Upper lobe of right lung (tissue), 1 donor: ENCODE data around the gene CCNT1. TPM values are rescaled to one million over a fixed set of nuclear protein-coding genes. Genes with fewer than 3 reads are reported as not detected.

Experiments
- ATAC-seq: fragments of 200-7000 bp; cut with Tn5 transposase; one replicate; pipeline ENCODE4 v1.9.1; 2020; ENCODE audit warnings: mild to moderate bottlenecking, moderate library complexity
- DNase-seq: peaks from one replicate; pipeline ENCODE4 v3.0.0-alpha.2; 2020
- H3K27ac ChIP-seq: fragments of 200-600 bp; one replicate; pipeline ENCODE4 v1.8.0; 2022
- H3K27me3 ChIP-seq: fragments of 200-600 bp; one replicate; pipeline ENCODE4 v1.8.0; 2022; ENCODE audit warnings: mild to moderate bottlenecking
- H3K36me3 ChIP-seq: fragments of 200-600 bp; one replicate; pipeline ENCODE4 v1.8.0; 2022
- H3K4me1 ChIP-seq: fragments of 200-600 bp; one replicate; pipeline ENCODE4 v1.8.0; 2022
- H3K4me3 ChIP-seq: fragments of 200-600 bp; one replicate; pipeline ENCODE4 v1.8.0; 2022; ENCODE audit warnings: mild to moderate bottlenecking
- H3K9me3 ChIP-seq: fragments of 200-600 bp; one replicate; pipeline ENCODE4 v1.8.0; 2022
- intact Hi-C: fragments of 100-400 bp; cut with DNase I; formaldehyde crosslinking; loops from one replicate; pipeline ENCODE4 v1.11.0; 2022
- total RNA-seq: library from RNA; stranded (reverse); fragmentation: NEBNext Ultra II Directional; extraction: Animal tissue kit (Norgen Biotek cat#: 25700); gene quantifications from one replicate; pipeline ENCODE4 v1.2.1, GENCODE V29; 2021
- TF ChIP-seq, protein P1 (sequence below): fragments of 200-600 bp; IDR thresholded peaks from one replicate; pipeline ENCODE4 v1.8.0; 2022; ENCODE audit warnings: antibody characterized with exemption
- donor health status: DM: no; HTN: yes; CAD: no; lungs with severe emphysema.

CCNT1 gene
- total RNA-seq, 1 donor from 2014 or later = 31.2 TPM

GRCh38 chr12:48696626-48697025 is 19.9 kb downstream of the CCNT1 start:
- Histone ChIP-seq H3K9me3 (no peaks in the 10 kb centered on the region), H3K4me3 (no peak overlapping the region), H3K36me3 (peaks cover 96% of the 10 kb centered on the region), H3K27ac (no peak overlapping the region), H3K27me3 (no peaks in the 10 kb centered on the region), H3K4me1 (peaks cover under 1% of the 10 kb centered on the region)
- TF ChIP-seq, protein P1, sequence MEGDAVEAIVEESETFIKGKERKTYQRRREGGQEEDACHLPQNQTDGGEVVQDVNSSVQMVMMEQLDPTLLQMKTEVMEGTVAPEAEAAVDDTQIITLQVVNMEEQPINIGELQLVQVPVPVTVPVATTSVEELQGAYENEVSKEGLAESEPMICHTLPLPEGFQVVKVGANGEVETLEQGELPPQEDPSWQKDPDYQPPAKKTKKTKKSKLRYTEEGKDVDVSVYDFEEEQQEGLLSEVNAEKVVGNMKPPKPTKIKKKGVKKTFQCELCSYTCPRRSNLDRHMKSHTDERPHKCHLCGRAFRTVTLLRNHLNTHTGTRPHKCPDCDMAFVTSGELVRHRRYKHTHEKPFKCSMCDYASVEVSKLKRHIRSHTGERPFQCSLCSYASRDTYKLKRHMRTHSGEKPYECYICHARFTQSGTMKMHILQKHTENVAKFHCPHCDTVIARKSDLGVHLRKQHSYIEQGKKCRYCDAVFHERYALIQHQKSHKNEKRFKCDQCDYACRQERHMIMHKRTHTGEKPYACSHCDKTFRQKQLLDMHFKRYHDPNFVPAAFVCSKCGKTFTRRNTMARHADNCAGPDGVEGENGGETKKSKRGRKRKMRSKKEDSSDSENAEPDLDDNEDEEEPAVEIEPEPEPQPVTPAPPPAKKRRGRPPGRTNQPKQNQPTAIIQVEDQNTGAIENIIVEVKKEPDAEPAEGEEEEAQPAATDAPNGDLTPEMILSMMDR = no peak
- intact Hi-C loops = no loop called here
- ATAC-seq (no peak), DNase-seq (no peak)

GRCh38 chr12:48695859-48696258 is 20.6 kb downstream of the CCNT1 start:
- Histone ChIP-seq H3K36me3 (peaks cover 89% of the 10 kb centered on the region), H3K4me1 (peaks cover 8% of the 10 kb centered on the region), H3K4me3 (no peak overlapping the region), H3K9me3 (no peaks in the 10 kb centered on the region), H3K27me3 (no peaks in the 10 kb centered on the region), H3K27ac (no peak overlapping the region)
- DNase-seq = no peak
- TF ChIP-seq, protein P1 = no peak
- intact Hi-C loops = no loop called here
- no peak for ATAC-seq

GRCh38 chr12:48694038-48694437 is 22.5 kb downstream of the CCNT1 start:
- Histone ChIP-seq H3K27me3 (no peaks in the 10 kb centered on the region), H3K9me3 (no peaks in the 10 kb centered on the region), H3K4me1 (peaks cover 12% of the 10 kb centered on the region), H3K27ac (no peak overlapping the region), H3K36me3 (peaks cover 83% of the 10 kb centered on the region), H3K4me3 (no peak overlapping the region)
- DNase-seq (no peak), ATAC-seq (no peak)
- intact Hi-C loops = no loop called here
- TF ChIP-seq, protein P1 = no peak

DNA sequence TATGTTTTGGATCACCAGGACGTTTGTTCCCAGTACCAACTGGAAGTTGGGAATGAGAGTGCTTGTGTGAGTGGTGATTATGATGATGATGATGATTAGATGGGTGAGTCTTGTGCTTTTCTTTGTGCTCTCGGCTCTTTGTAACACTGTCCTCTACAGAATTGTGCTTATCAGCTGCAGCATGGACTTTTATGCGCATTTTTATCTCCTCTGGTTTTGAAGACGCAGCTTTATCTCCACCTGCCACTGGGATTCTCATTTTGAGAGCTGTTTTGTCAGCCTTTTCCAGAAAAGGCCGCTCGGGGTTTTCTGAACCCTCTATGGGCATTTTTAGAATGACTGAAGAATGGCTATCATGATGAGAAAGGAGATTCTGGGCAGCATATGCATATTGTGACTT is 22.9 kb downstream of the CCNT1 start:
- Histone ChIP-seq H3K4me3 (no peak overlapping the region), H3K27ac (no peak overlapping the region), H3K27me3 (no peaks in the 10 kb centered on the region), H3K4me1 (peaks cover 12% of the 10 kb centered on the region), H3K9me3 (no peaks in the 10 kb centered on the region), H3K36me3 (peaks cover 83% of the 10 kb centered on the region)
- TF ChIP-seq, protein P1 = no peak
- DNase-seq (no peak), ATAC-seq (no peak)
- intact Hi-C loops = no loop called here

DNA sequence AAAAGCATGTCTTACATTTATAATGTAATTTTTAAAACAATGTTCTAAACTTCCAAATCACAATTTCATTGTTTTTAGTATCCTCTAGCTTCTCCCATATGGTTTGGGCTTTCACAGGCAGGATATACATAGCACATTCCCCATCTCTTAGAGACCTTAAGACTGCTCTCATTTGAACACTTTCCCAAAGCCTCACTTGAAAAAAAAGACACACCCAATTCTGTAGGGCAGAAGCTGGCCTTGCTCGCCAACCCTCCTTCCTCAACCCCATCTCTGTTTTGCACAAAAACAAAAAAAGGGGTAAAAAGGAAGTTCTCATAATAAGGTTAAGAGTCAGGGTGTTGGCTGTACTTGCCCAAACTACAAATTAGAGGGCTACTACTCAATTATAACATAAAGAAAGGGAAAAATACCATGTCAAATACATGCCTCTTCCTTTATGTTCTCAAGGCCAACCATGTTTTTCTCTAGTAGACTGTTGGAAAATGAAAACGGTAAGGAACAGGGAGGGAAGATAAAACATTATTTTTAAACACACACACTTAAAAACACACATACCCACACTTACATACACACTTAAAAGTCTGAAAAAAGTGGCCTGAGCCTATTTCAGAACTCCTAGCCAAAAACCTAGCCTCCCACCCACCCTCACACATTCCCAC is 24.6 kb downstream of the CCNT1 start:
- Histone ChIP-seq H3K4me1 (peaks cover 12% of the 10 kb centered on the region), H3K9me3 (no peaks in the 10 kb centered on the region), H3K27ac (no peak overlapping the region), H3K27me3 (no peaks in the 10 kb centered on the region), H3K36me3 (peaks cover 74% of the 10 kb centered on the region), H3K4me3 (no peak overlapping the region)
- DNase-seq = no peak
- peak; percentile 57 for ATAC-seq
- TF ChIP-seq, protein P1 = no peak
- intact Hi-C loops = no loop called here

- DNase-seq = no peak
- TF ChIP-seq, protein P1 = no peak
- ATAC-seq = peak; percentile 53
- peaks cover 64% of the 10 kb centered on the region for H3K36me3 ChIP-seq
- H3K9me3 ChIP-seq = no peaks in the 10 kb centered on the region
- H3K27ac ChIP-seq = no peak overlapping the region
- intact Hi-C loops = no loop called here
- H3K27me3 ChIP-seq = no peaks in the 10 kb centered on the region
- H3K4me3 ChIP-seq = no peak overlapping the region
- peaks cover 12% of the 10 kb centered on the region for H3K4me1 ChIP-seq
Measured at GRCh38 chr12:48690990-48691389, 25.5 kb downstream of the CCNT1 start.
